ENCODE results near the gene NUDT21. TPM values are rescaled to one million over a fixed set of nuclear protein-coding genes. Genes with fewer than 3 reads are reported as not detected.

Gene NUDT21
- total RNA-seq, 1 donor, result 58.6 TPM

- Histone ChIP-seq H2AFZ (ENCODE audit: low read length) (no peak overlapping the region), H3K4me1 (ENCODE audit: insufficient read depth, low read length) (peaks cover 27% of the 10 kb centered on the region), H3K27me3 (ENCODE audit: insufficient read depth, low read length) (no peaks in the 10 kb centered on the region), H3K4me3 (ENCODE audit: insufficient read depth, low read length) (no peak overlapping the region), H3K9me3 (ENCODE audit: low read depth, low read length) (no peaks in the 10 kb centered on the region), H3K79me2 (ENCODE audit: insufficient read depth, low read length) (peaks cover 94% of the 10 kb centered on the region), H4K20me1 (ENCODE audit: insufficient read depth, low read length) (peaks cover 60% of the 10 kb centered on the region), H3K27ac (ENCODE audit: low read depth, low read length) (peak overlapping the region; percentile 3), H3K36me3 (ENCODE audit: insufficient read depth, low read length) (no peaks in the 10 kb centered on the region), H3K4me2 (ENCODE audit: insufficient read depth, low read length) (no peak overlapping the region)
- no peak for DNase-seq (ENCODE audit: insufficient read length, low spot score, missing footprints)
- TF ChIP-seq CTCF (IDR thresholded peaks at IDR 0.05; ENCODE audit: extremely low read depth, low read depth, low read length), result no peak
These were observed 31.2 kb downstream of the NUDT21 start for GRCh38 chr16:56419740-56420548.

GRCh38 chr16:56417138-56417537, 34.0 kb downstream of the NUDT21 start:
- H3K27ac ChIP-seq (ENCODE audit: low read depth, low read length), result no peak overlapping the region
- H3K36me3 ChIP-seq (ENCODE audit: insufficient read depth, low read length), result peaks cover 4% of the 10 kb centered on the region
- no peak for TF ChIP-seq CTCF (IDR thresholded peaks at IDR 0.05; ENCODE audit: extremely low read depth, low read depth, low read length)
- H3K27me3 ChIP-seq (ENCODE audit: insufficient read depth, low read length), result no peaks in the 10 kb centered on the region
- H2AFZ ChIP-seq (ENCODE audit: low read length), result no peak overlapping the region
- H3K4me2 ChIP-seq (ENCODE audit: insufficient read depth, low read length), result no peak overlapping the region
- DNase-seq (ENCODE audit: insufficient read length, low spot score, missing footprints), result no peak
- no peak overlapping the region for H3K4me3 ChIP-seq (ENCODE audit: insufficient read depth, low read length)
- peaks cover 15% of the 10 kb centered on the region for H3K4me1 ChIP-seq (ENCODE audit: insufficient read depth, low read length)
- H3K9me3 ChIP-seq (ENCODE audit: low read depth, low read length), result no peaks in the 10 kb centered on the region
- H4K20me1 ChIP-seq (ENCODE audit: insufficient read depth, low read length), result peaks cover 41% of the 10 kb centered on the region
- H3K79me2 ChIP-seq (ENCODE audit: insufficient read depth, low read length), result peaks cover 89% of the 10 kb centered on the region

- no peak overlapping the region for H3K4me2 ChIP-seq (ENCODE audit: insufficient read depth, low read length)
- peaks cover 10% of the 10 kb centered on the region for H3K36me3 ChIP-seq (ENCODE audit: insufficient read depth, low read length)
- H3K4me1 ChIP-seq (ENCODE audit: insufficient read depth, low read length), result peaks cover 11% of the 10 kb centered on the region
- H2AFZ ChIP-seq (ENCODE audit: low read length), result no peak overlapping the region
- H3K79me2 ChIP-seq (ENCODE audit: insufficient read depth, low read length), result peaks cover 83% of the 10 kb centered on the region
- H3K27me3 ChIP-seq (ENCODE audit: insufficient read depth, low read length), result no peaks in the 10 kb centered on the region
- H3K9me3 ChIP-seq (ENCODE audit: low read depth, low read length), result no peaks in the 10 kb centered on the region
- DNase-seq (ENCODE audit: insufficient read length, low spot score, missing footprints), result no peak
- no peak for TF ChIP-seq CTCF (IDR thresholded peaks at IDR 0.05; ENCODE audit: extremely low read depth, low read depth, low read length)
- H4K20me1 ChIP-seq (ENCODE audit: insufficient read depth, low read length), result peaks cover 33% of the 10 kb centered on the region
- no peak overlapping the region for H3K27ac ChIP-seq (ENCODE audit: low read depth, low read length)
- H3K4me3 ChIP-seq (ENCODE audit: insufficient read depth, low read length), result no peak overlapping the region
These were observed 35.3 kb downstream of the NUDT21 start for GRCh38 chr16:56415875-56416274.

GRCh38 chr16:56414366-56414765, 36.8 kb downstream of the NUDT21 start:
- H3K4me2 ChIP-seq (ENCODE audit: insufficient read depth, low read length), result no peak overlapping the region
- H3K79me2 ChIP-seq (ENCODE audit: insufficient read depth, low read length), result peaks cover 70% of the 10 kb centered on the region
- H4K20me1 ChIP-seq (ENCODE audit: insufficient read depth, low read length), result peaks cover 22% of the 10 kb centered on the region
- no peaks in the 10 kb centered on the region for H3K9me3 ChIP-seq (ENCODE audit: low read depth, low read length)
- no peak for DNase-seq (ENCODE audit: insufficient read length, low spot score, missing footprints)
- no peak for TF ChIP-seq CTCF (IDR thresholded peaks at IDR 0.05; ENCODE audit: extremely low read depth, low read depth, low read length)
- H3K27me3 ChIP-seq (ENCODE audit: insufficient read depth, low read length), result no peaks in the 10 kb centered on the region
- peaks cover 5% of the 10 kb centered on the region for H3K4me1 ChIP-seq (ENCODE audit: insufficient read depth, low read length)
- H3K27ac ChIP-seq (ENCODE audit: low read depth, low read length), result no peak overlapping the region
- H3K36me3 ChIP-seq (ENCODE audit: insufficient read depth, low read length), result peaks cover 10% of the 10 kb centered on the region
- H3K4me3 ChIP-seq (ENCODE audit: insufficient read depth, low read length), result no peak overlapping the region
- H2AFZ ChIP-seq (ENCODE audit: low read length), result no peak overlapping the region
